Tibial artery (tissue), 4 donors: ENCODE data around the gene ACTL6B.

Experiments
- DNase-seq, 2 donors: peaks; one replicate each; pipeline ENCODE4 v3.0.0-alpha.2; 2019
- H3K27ac ChIP-seq, 2 donors: fragments of 200-600 bp; sonication (generic) in 1 of 2; 1 replicate in 1 of 2; 2 replicates in 1 of 2; pipeline ENCODE4 v1.5.1; 2018 to 2019; ENCODE audit warnings: mild to moderate bottlenecking in 1 of 2
- H3K27me3 ChIP-seq, 2 donors: fragments of 200-600 bp; sonication (generic) in 1 of 2; one replicate each; pipeline versions ENCODE4 v1.5.1 to v1.6.0; 2016 to 2019
- H3K36me3 ChIP-seq, 3 donors: fragments of 200-600 bp; sonication (generic) in 2 of 3; one replicate each; pipeline ENCODE4 v1.5.1; 2016 to 2019; ENCODE audit warnings: mild to moderate bottlenecking in 2 of 3
- H3K4me1 ChIP-seq, 4 donors: fragments of 200-600 bp; sonication (generic) in 2 of 4; 1 replicate in 3 of 4; 2 replicates in 1 of 4; pipeline ENCODE4 v1.5.1; 2016 to 2019
- H3K4me3 ChIP-seq, 2 donors: fragments of 200-600 bp; sonication (generic) in 1 of 2; 1 replicate in 1 of 2; 2 replicates in 1 of 2; pipeline ENCODE4 v1.5.1; 2018 to 2019; ENCODE audit warnings: mild to moderate bottlenecking in 2 of 2
- H3K9me3 ChIP-seq, 3 donors: fragments of 200-600 bp; sonication (generic) in 1 of 3; one replicate each; pipeline ENCODE4 v1.5.1; 2016 to 2019
- CTCF ChIP-seq, 2 experiments: fragments of 200-600 bp in 1 of 2; fragments of 450-650 bp in 1 of 2; IDR thresholded peaks; one replicate each; pipeline ENCODE4 v1.5.1; 2017 to 2019; ENCODE audit warnings: antibody characterized with exemption in 2 of 2, mild to moderate bottlenecking in 1 of 2, moderate library complexity in 1 of 2
- intact Hi-C: fragments of 100-400 bp; cut with DNase I; formaldehyde crosslinking; loops from one replicate; pipeline ENCODE4 v1.15.0; 2023; ENCODE audit warnings: low total_unique reads

Gene ACTL6B

GRCh38 chr7:100614308-100614861, 41.9 kb downstream of the ACTL6B start:
- Histone ChIP-seq H3K27me3 (no peaks in the 10 kb centered on the region), H3K4me3 (no peak overlapping the region), H3K36me3 (peaks cover 0 to 21% (median 5%) of the 10 kb centered on the region in 3 donors), H3K9me3 (no peaks in the 10 kb centered on the region), H3K27ac (no peak overlapping the region), H3K4me1 (peaks cover 0 to 17% (median 13%) of the 10 kb centered on the region in 4 donors)
- TF ChIP-seq CTCF (IDR thresholded peaks at IDR 0.05) = no peak
- DNase-seq = no peak
- intact Hi-C loops = no loop called here

GRCh38 chr7:100613412-100614175, 42.7 kb downstream of the ACTL6B start:
- TF ChIP-seq CTCF (IDR thresholded peaks at IDR 0.05) = no peak
- intact Hi-C loops = no loop called here
- Histone ChIP-seq H3K9me3 (no peaks in the 10 kb centered on the region), H3K36me3 (peaks cover 0 to 21% (median 5%) of the 10 kb centered on the region in 3 donors), H3K4me3 (peak overlapping the region; percentile 81 to 99), H3K4me1 (peaks cover 0 to 17% (median 13%) of the 10 kb centered on the region in 4 donors), H3K27me3 (no peaks in the 10 kb centered on the region), H3K27ac (peak overlapping the region; percentile 85 to 91)
- DNase-seq = no peak

- intact Hi-C loops = no loop called here
- DNase-seq = peak; percentile 25 to 74
- Histone ChIP-seq H3K4me1 (peaks cover 0 to 17% (median 13%) of the 10 kb centered on the region in 4 donors), H3K27me3 (no peaks in the 10 kb centered on the region), H3K27ac (peak overlapping the region; percentile 85 to 91), H3K4me3 (peak overlapping the region; percentile 81 to 99), H3K9me3 (no peaks in the 10 kb centered on the region), H3K36me3 (peaks cover 0 to 24% (median 5%) of the 10 kb centered on the region in 3 donors)
- no peak for TF ChIP-seq CTCF (IDR thresholded peaks at IDR 0.05)
Measured at GRCh38 chr7:100612730-100613390, 43.4 kb downstream of the ACTL6B start.

GRCh38 chr7:100611983-100612729, 44.1 kb downstream of the ACTL6B start, which contains the start of gene MOSPD3:
Gene MOSPD3 (plus strand): TSS chr7:100612540. CDS start chr7:100612792, 252 bp downstream.
- H3K36me3 ChIP-seq = peaks cover 0 to 27% (median 5%) of the 10 kb centered on the region in 3 donors
- H3K27ac ChIP-seq = peak within 1 kb of the TSS; percentile 85 to 91
- H3K9me3 ChIP-seq = no peaks in the 10 kb centered on the region
- H3K4me1 ChIP-seq = peaks cover 0 to 17% (median 13%) of the 10 kb centered on the region in 4 donors
- peak in 1 of 2 experiments; percentile 31 for TF ChIP-seq CTCF (IDR thresholded peaks at IDR 0.05)
- intact Hi-C loops = no loop called here
- DNase-seq = peak; percentile 99
- H3K4me3 ChIP-seq = peak within 1 kb of the TSS; percentile 81 to 99
- no peaks in the 10 kb centered on the region for H3K27me3 ChIP-seq

- Histone ChIP-seq H3K9me3 (no peaks in the 10 kb centered on the region), H3K4me1 (peaks cover 0 to 20% (median 15%) of the 10 kb centered on the region in 4 donors), H3K36me3 (peaks cover 0 to 16% (median 1%) of the 10 kb centered on the region in 3 donors), H3K27ac (no peak overlapping the region), H3K4me3 (no peak overlapping the region), H3K27me3 (no peaks in the 10 kb centered on the region)
- TF ChIP-seq CTCF (IDR thresholded peaks at IDR 0.05) = no peak
- DNase-seq = no peak
- intact Hi-C loops = no loop called here
Measured at GRCh38 chr7:100609958-100610357, 46.3 kb downstream of the ACTL6B start.
